Nephron progenitor cell (in vitro differentiated cells): ENCODE results near the gene GRIA1.

Experiments used
- DNase-seq: peaks from one replicate; pipeline ENCODE4 v3.0.0; 2021
- H3K27ac Mint-ChIP-seq: 2 replicates; pipeline ENCODE4 v1.8.0; 2021; ENCODE audit warnings: mild to moderate bottlenecking, moderate library complexity, mixed read lengths
- H3K27me3 Mint-ChIP-seq: 2 replicates; pipeline ENCODE4 v1.8.0; 2021; ENCODE audit warnings: mild to moderate bottlenecking, low read depth, mixed read lengths; ENCODE audit not compliant: poor library complexity
- H3K36me3 Mint-ChIP-seq: 2 replicates; pipeline ENCODE4 v1.8.0; 2021; ENCODE audit warnings: low read depth, mixed read lengths
- H3K4me1 Mint-ChIP-seq: 2 replicates; pipeline ENCODE4 v1.8.0; 2021; ENCODE audit warnings: mixed read lengths
- H3K4me3 Mint-ChIP-seq: 2 replicates; pipeline ENCODE4 v1.8.0; 2021; ENCODE audit warnings: mild to moderate bottlenecking, moderate library complexity, mixed read lengths
- H3K9me3 Mint-ChIP-seq: 2 replicates; pipeline ENCODE4 v1.8.0; 2021; ENCODE audit warnings: mild to moderate bottlenecking, moderate library complexity, mixed read lengths
- CTCF ChIP-seq: fragments of 200-600 bp; sonication (generic); IDR thresholded peaks from 2 replicates; pipeline ENCODE4 v1.5.0; 2021; ENCODE audit warnings: antibody characterized with exemption

The GRIA1 gene

GRCh38 chr5:153500178-153500577 is 9.7 kb downstream of the GRIA1 start:
- H3K27me3 Mint-ChIP-seq: no peaks in the 10 kb centered on the region

GRCh38 chr5:153504726-153505125 is 14.3 kb downstream of the GRIA1 start:
- Mint-ChIP-seq H3K27me3 (no peaks in the 10 kb centered on the region), H3K4me3 (no peak overlapping the region), H3K27ac (no peak overlapping the region), H3K36me3 (peaks cover 8% of the 10 kb centered on the region), H3K9me3 (peaks cover 7% of the 10 kb centered on the region), H3K4me1 (peaks cover 9% of the 10 kb centered on the region)
- no peak for TF ChIP-seq CTCF
- DNase-seq: no peak

More at GRCh38 chr5:153500178-153500577, 9.7 kb downstream of the GRIA1 start:
- Mint-ChIP-seq H3K4me1 (no peaks in the 10 kb centered on the region), H3K4me3 (no peak overlapping the region), H3K9me3 (no peaks in the 10 kb centered on the region), H3K36me3 (no peaks in the 10 kb centered on the region), H3K27ac (no peak overlapping the region)
- DNase-seq: no peak
- no peak for TF ChIP-seq CTCF

GRCh38 chr5:153508700-153509099 is 18.2 kb downstream of the GRIA1 start:
- H3K9me3 Mint-ChIP-seq: peaks cover 18% of the 10 kb centered on the region
- TF ChIP-seq CTCF: no peak
- no peaks in the 10 kb centered on the region for H3K27me3 Mint-ChIP-seq
- H3K4me1 Mint-ChIP-seq: peaks cover 17% of the 10 kb centered on the region
- no peak for DNase-seq
- H3K27ac Mint-ChIP-seq: no peak overlapping the region
- H3K36me3 Mint-ChIP-seq: peaks cover 18% of the 10 kb centered on the region
- no peak overlapping the region for H3K4me3 Mint-ChIP-seq

- peaks cover 32% of the 10 kb centered on the region for H3K36me3 Mint-ChIP-seq
- H3K4me3 Mint-ChIP-seq: no peak overlapping the region
- H3K27me3 Mint-ChIP-seq: peaks cover 2% of the 10 kb centered on the region
- TF ChIP-seq CTCF: no peak
- H3K4me1 Mint-ChIP-seq: peaks cover 22% of the 10 kb centered on the region
- no peak overlapping the region for H3K27ac Mint-ChIP-seq
- H3K9me3 Mint-ChIP-seq: peaks cover 34% of the 10 kb centered on the region
- DNase-seq: no peak
Observed at GRCh38 chr5:153511622-153512021, 21.2 kb downstream of the GRIA1 start.

GRCh38 chr5:153513156-153513555 is 22.7 kb downstream of the GRIA1 start:
- H3K4me3 Mint-ChIP-seq: no peak overlapping the region
- no peak for DNase-seq
- no peak for TF ChIP-seq CTCF
- H3K4me1 Mint-ChIP-seq: peaks cover 37% of the 10 kb centered on the region
- no peak overlapping the region for H3K27ac Mint-ChIP-seq
- peaks cover 24% of the 10 kb centered on the region for H3K36me3 Mint-ChIP-seq
- peaks cover 30% of the 10 kb centered on the region for H3K9me3 Mint-ChIP-seq
- peaks cover 3% of the 10 kb centered on the region for H3K27me3 Mint-ChIP-seq

- Mint-ChIP-seq H3K36me3 (peaks cover 24% of the 10 kb centered on the region), H3K27me3 (peaks cover 3% of the 10 kb centered on the region), H3K27ac (no peak overlapping the region), H3K4me1 (peaks cover 23% of the 10 kb centered on the region), H3K9me3 (peaks cover 27% of the 10 kb centered on the region), H3K4me3 (no peak overlapping the region)
- no peak for DNase-seq
- TF ChIP-seq CTCF: no peak
Observed at GRCh38 chr5:153515301-153515700, 24.8 kb downstream of the GRIA1 start.
